Tibial nerve (tissue), 4 donors: ENCODE measurements around the gene COL25A1. TPM values are rescaled to one million over a fixed set of nuclear protein-coding genes. Genes with fewer than 3 reads are reported as not detected.

Experiments
- DNase-seq, 2 donors: peaks; one replicate each; pipeline ENCODE4 v3.0.0-alpha.2; 2019; ENCODE audit warnings: low spot score in 2 of 2
- H3K27ac ChIP-seq, 4 donors: fragments of 200-600 bp; sonication (generic) in 3 of 4; one replicate each; pipeline ENCODE4 v1.5.1; 2017 to 2019; ENCODE audit warnings: mild to moderate bottlenecking in 1 of 4
- H3K27me3 ChIP-seq, 2 donors: fragments of 200-600 bp; sonication (generic) in 1 of 2; one replicate each; pipeline versions ENCODE4 v1.5.1 to v1.6.0; 2017 to 2019
- H3K36me3 ChIP-seq, 3 donors: fragments of 200-600 bp; sonication (generic); one replicate each; pipeline ENCODE4 v1.5.1; 2018 to 2019
- H3K4me1 ChIP-seq, 4 donors: fragments of 200-600 bp; sonication (generic) in 3 of 4; one replicate each; pipeline ENCODE4 v1.5.1; 2017 to 2019
- H3K4me3 ChIP-seq, 4 donors: fragments of 200-600 bp; sonication (generic) in 3 of 4; one replicate each; pipeline ENCODE4 v1.5.1; 2017 to 2019; ENCODE audit warnings: mild to moderate bottlenecking in 1 of 4, moderate library complexity in 1 of 4
- H3K9me3 ChIP-seq, 4 donors: fragments of 200-600 bp; sonication (generic) in 3 of 4; one replicate each; pipeline ENCODE4 v1.5.1; 2017 to 2019
- EP300 ChIP-seq, 2 donors: sonication (generic); formaldehyde crosslinking; IDR thresholded peaks; one replicate each; pipeline ENCODE4 v1.6.1; 2017; ENCODE audit warnings: antibody characterized with exemption in 2 of 2, mild to moderate bottlenecking in 1 of 2
- POLR2A ChIP-seq, 2 donors: fragments of 450-650 bp; IDR thresholded peaks; one replicate each; pipeline ENCODE4 v1.6.1; 2017; ENCODE audit warnings: antibody characterized with exemption in 2 of 2, mild to moderate bottlenecking in 2 of 2, moderate library complexity in 2 of 2
- WGBS, 2 donors: methylation state at CpG; one replicate each; pipeline ENCODE4 v1.1.5; 2018; 5-methylcytosine and 5-hydroxymethylcytosine counted together
- total RNA-seq, 4 donors: library from RNA; depleted of rRNA; stranded (reverse); fragments of >200 nt; gene quantifications; one replicate each; pipeline ENCODE4 v1.1.0, GENCODE V29; 2016
- TF ChIP-seq, protein P1 (sequence below), 5 experiments: fragments of 200-600 bp in 3 of 5; fragments of 450-650 bp in 2 of 5; sonication (generic) in 3 of 5; IDR thresholded peaks; one replicate each; pipeline ENCODE4 v1.5.1; 2016 to 2019; ENCODE audit warnings: antibody characterized with exemption in 5 of 5, mild to moderate bottlenecking in 3 of 5, moderate library complexity in 2 of 5

The COL25A1 gene
- total RNA-seq, 4 donors from 2014 or later = 1.5 to 4.1 (median 2.3) TPM

DNA sequence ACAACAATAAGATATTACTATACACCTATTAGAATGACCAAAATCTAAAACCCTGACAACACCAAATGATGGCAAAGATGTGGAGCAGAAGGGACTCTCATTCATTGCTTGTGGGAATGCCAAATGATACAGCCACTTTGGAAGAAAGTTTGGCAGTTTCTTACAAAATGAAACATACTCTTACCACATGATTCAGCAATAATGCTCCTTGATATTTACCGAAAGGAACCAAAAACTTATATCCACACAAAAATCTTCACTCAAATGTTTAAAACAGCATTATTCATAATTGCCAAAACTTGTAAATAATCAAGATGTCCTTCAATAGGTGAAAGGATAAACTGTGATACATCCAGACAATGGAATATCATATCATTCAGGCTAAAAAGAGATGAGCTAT lies 180.9 kb downstream of the COL25A1 start:
- H3K27me3 ChIP-seq = no peaks in the 10 kb centered on the region
- H3K4me1 ChIP-seq = no peaks in the 10 kb centered on the region
- TF ChIP-seq POLR2A (IDR thresholded peaks at IDR 0.05) (no peak), EP300 (IDR thresholded peaks at IDR 0.05) (no peak)
- TF ChIP-seq, protein P1, sequence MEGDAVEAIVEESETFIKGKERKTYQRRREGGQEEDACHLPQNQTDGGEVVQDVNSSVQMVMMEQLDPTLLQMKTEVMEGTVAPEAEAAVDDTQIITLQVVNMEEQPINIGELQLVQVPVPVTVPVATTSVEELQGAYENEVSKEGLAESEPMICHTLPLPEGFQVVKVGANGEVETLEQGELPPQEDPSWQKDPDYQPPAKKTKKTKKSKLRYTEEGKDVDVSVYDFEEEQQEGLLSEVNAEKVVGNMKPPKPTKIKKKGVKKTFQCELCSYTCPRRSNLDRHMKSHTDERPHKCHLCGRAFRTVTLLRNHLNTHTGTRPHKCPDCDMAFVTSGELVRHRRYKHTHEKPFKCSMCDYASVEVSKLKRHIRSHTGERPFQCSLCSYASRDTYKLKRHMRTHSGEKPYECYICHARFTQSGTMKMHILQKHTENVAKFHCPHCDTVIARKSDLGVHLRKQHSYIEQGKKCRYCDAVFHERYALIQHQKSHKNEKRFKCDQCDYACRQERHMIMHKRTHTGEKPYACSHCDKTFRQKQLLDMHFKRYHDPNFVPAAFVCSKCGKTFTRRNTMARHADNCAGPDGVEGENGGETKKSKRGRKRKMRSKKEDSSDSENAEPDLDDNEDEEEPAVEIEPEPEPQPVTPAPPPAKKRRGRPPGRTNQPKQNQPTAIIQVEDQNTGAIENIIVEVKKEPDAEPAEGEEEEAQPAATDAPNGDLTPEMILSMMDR (IDR thresholded peaks at IDR 0.05) = no peak
- no peaks in the 10 kb centered on the region for H3K36me3 ChIP-seq
- H3K9me3 ChIP-seq = no peaks in the 10 kb centered on the region
- 96 to 98% methylated on average over 1 of the region's 1 CpG for WGBS, 2 donors
- H3K27ac ChIP-seq = no peak overlapping the region
- no peak for DNase-seq
- no peak overlapping the region for H3K4me3 ChIP-seq

DNA sequence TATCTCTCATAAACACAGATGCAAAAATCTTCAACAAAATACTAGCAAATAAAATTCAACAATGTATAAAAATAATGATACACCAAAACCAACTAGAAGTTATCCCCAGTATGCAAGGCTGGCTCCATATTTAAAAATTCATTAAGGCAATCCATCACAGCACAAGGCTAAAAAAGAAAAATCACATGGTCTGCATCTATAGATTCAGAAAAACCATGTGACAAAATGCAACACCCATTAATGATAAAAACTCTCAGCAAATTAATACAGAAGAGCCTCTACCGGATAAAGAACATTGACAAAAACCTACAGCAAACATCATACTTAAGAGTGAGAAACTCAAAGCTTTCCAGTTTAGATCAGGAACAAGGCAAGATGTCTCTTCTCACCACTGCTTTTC lies 182.6 kb downstream of the COL25A1 start:
- Histone ChIP-seq H3K36me3 (no peaks in the 10 kb centered on the region), H3K9me3 (no peaks in the 10 kb centered on the region), H3K4me3 (no peak overlapping the region), H3K27ac (no peak overlapping the region), H3K4me1 (no peaks in the 10 kb centered on the region), H3K27me3 (no peaks in the 10 kb centered on the region)
- WGBS, 2 donors = 95 to 100% methylated on average over 1 of the region's 1 CpG
- no peak for TF ChIP-seq EP300 (IDR thresholded peaks at IDR 0.05)
- TF ChIP-seq, protein P1 (IDR thresholded peaks at IDR 0.05) = no peak
- TF ChIP-seq POLR2A (IDR thresholded peaks at IDR 0.05) = no peak
- DNase-seq = no peak

DNA sequence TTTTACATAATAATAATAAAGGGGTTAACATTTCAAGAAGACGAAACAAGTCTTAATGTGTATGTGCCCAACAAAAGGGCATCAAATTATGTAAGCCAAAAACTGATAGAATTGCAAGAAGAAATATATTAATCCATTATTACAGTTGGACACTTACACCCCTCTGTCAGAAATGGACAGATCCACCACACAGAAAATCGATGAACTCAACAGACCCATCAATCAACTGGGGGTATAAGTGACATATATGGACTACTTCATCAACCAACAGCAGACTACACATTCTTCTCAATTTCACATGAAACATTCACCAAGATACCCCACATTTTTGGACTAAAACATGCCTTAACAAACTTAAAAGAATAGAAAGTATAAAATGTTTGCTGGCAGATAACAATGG lies 183.8 kb downstream of the COL25A1 start:
- no peak for DNase-seq
- Histone ChIP-seq H3K36me3 (no peaks in the 10 kb centered on the region), H3K4me3 (no peak overlapping the region), H3K9me3 (no peaks in the 10 kb centered on the region), H3K27me3 (no peaks in the 10 kb centered on the region), H3K27ac (no peak overlapping the region), H3K4me1 (no peaks in the 10 kb centered on the region)
- WGBS, 2 donors = 80 to 84% methylated on average over 2 of the region's 2 CpGs
- TF ChIP-seq POLR2A (IDR thresholded peaks at IDR 0.05) = no peak
- TF ChIP-seq, protein P1 (IDR thresholded peaks at IDR 0.05) = no peak

DNA sequence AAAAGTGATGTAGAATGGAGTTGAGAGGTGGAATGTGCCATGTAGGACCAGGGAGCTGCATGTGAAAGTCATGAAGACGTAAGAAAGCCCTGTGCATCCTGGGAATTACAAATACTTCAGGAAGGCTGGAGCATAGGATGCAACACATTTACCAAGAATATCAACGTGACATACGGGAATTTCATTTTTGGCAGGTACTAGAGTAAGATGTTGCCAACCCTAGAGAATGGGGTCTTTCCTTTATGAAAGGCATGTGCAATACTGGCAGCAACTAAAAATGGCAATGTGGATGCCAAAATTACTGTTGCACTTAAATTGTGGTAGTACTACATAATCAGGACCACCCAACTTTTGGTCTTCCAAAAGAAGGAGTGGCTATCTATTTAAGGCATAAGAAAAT lies 188.0 kb downstream of the COL25A1 start:
- no peaks in the 10 kb centered on the region for H3K9me3 ChIP-seq
- no peak overlapping the region for H3K27ac ChIP-seq
- TF ChIP-seq POLR2A (IDR thresholded peaks at IDR 0.05) = no peak
- TF ChIP-seq EP300 (IDR thresholded peaks at IDR 0.05) = no peak
- TF ChIP-seq, protein P1 (IDR thresholded peaks at IDR 0.05) = no peak
- 87 to 88% methylated on average over 3 of the region's 3 CpGs for WGBS, 2 donors
- H3K36me3 ChIP-seq = no peaks in the 10 kb centered on the region
- DNase-seq = no peak
- no peaks in the 10 kb centered on the region for H3K27me3 ChIP-seq
- H3K4me1 ChIP-seq = no peaks in the 10 kb centered on the region
- no peak overlapping the region for H3K4me3 ChIP-seq

DNA sequence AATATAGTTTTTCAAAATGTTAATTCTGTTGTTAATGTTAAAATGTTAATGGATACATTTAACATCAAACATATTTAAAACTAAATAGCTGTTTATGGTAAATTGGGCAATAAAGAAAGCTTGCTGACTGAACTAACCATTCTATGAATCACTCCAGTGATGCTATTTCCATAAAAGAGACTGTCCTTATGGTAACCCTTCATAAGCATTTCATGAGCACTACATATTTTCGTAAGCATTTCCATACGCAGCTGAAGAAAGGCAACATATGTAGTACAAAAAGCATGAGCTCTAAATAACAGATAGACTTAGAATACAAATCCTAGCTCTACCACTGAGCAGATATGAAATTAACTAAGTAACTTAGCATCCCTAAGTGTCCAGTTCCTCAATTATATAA lies 188.9 kb downstream of the COL25A1 start:
- TF ChIP-seq POLR2A (IDR thresholded peaks at IDR 0.05) (no peak), EP300 (IDR thresholded peaks at IDR 0.05) (no peak)
- TF ChIP-seq, protein P1 (IDR thresholded peaks at IDR 0.05) = no peak
- Histone ChIP-seq H3K9me3 (no peaks in the 10 kb centered on the region), H3K27ac (no peak overlapping the region), H3K27me3 (no peaks in the 10 kb centered on the region), H3K4me1 (no peaks in the 10 kb centered on the region), H3K36me3 (no peaks in the 10 kb centered on the region), H3K4me3 (no peak overlapping the region)
- DNase-seq = no peak
- WGBS, 2 donors = 82 to 83% methylated on average over 2 of the region's 2 CpGs
